D721Med (cell line): Measurements from ENCODE around the gene SOCS1.

ENCODE experiments used
- DNase-seq: peaks from one replicate; pipeline ENCODE4 v3.0.0; 2011; ENCODE audit warnings: low spot score; ENCODE audit not compliant: insufficient read length
- FAIRE-seq: peaks from 2 replicates; lab custom pipeline; 2011; peaks lifted over from hg19 to GRCh38; lab: Jason Lieb, UNC
- TF ChIP-seq, protein P1 (sequence below): IDR thresholded peaks from 2 replicates; pipeline ENCODE4 v1.5.1; 2012; ENCODE audit warnings: mild to moderate bottlenecking, control low read depth; ENCODE audit not compliant: insufficient read depth; ENCODE audit errors: missing control alignments

SOCS1 gene

DNA sequence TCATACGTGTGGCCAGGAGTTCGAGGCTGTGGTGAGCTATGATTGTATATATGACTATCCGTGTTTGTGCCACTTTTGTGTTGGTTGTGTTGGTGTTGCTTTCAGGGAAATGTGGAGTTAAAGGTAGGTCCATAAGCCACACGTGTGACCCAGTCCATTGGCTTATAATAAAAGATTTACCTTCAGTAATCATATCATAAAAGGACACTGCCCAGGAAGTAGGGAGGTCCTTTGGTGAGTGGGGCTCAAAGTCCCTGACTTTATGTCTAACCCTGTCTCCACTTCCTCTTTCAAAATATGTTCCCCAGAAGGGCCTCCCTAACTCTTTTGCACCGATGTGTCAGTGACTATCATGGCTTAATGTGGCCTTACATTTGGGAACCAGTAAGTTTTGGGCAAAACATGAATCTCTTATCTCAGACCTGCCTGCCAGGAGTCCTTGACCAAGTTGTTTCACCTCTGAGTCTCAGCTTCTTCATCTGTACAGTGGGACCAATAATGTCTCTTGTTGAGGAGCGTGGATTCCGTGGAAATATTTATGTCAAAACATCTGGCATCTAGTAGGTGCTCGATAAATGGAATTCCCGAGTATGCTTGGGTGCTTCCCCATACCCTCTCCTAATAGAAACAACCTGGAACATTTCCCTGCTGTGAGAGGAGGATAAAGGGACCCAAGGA is 8.3 kb upstream of the SOCS1 start:
- TF ChIP-seq, protein P1, sequence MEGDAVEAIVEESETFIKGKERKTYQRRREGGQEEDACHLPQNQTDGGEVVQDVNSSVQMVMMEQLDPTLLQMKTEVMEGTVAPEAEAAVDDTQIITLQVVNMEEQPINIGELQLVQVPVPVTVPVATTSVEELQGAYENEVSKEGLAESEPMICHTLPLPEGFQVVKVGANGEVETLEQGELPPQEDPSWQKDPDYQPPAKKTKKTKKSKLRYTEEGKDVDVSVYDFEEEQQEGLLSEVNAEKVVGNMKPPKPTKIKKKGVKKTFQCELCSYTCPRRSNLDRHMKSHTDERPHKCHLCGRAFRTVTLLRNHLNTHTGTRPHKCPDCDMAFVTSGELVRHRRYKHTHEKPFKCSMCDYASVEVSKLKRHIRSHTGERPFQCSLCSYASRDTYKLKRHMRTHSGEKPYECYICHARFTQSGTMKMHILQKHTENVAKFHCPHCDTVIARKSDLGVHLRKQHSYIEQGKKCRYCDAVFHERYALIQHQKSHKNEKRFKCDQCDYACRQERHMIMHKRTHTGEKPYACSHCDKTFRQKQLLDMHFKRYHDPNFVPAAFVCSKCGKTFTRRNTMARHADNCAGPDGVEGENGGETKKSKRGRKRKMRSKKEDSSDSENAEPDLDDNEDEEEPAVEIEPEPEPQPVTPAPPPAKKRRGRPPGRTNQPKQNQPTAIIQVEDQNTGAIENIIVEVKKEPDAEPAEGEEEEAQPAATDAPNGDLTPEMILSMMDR: no peak
- DNase-seq (no peak), FAIRE-seq (no peak)

DNA sequence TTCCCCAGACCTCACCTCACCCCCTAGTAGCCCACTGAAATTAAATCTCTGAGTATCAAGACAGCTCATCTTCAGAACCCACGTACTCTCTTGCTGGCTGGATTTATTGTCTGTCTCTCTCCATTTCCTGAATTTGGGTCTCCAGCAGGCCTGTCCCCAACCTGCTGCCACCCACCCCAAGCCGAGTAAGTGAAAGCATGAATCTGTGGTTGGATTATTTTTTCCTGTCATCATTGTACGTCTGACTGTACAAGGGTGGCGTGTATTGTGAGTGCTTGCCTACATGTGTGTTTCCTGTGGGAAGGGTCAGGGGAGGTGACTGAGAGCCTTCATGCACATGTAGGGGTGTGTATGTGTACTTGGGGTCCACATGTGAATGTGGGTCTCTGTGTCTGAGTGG is 7.7 kb upstream of the SOCS1 start:
- DNase-seq: no peak
- no peak for FAIRE-seq
- TF ChIP-seq, protein P1: no peak

DNA sequence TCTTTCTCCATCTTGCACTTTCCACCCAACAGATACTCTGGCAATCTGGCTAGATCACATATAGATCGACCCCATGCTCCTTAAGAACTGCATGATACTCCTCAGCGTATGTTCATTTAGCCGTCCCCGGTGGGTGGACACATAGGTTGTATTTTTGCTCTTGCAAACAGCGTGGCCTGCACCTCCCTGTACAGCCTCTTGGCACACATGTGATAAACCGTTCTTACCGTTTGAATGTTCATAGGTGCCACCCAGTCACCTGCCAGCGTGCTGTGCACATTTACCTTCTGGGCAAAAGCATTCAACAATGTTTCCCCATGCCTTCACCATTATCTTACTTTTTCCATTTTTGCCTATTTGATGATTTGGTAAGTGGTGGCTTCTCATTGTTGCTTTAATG is 6.9 kb upstream of the SOCS1 start:
- DNase-seq: no peak
- TF ChIP-seq, protein P1: no peak
- FAIRE-seq: no peak

DNA sequence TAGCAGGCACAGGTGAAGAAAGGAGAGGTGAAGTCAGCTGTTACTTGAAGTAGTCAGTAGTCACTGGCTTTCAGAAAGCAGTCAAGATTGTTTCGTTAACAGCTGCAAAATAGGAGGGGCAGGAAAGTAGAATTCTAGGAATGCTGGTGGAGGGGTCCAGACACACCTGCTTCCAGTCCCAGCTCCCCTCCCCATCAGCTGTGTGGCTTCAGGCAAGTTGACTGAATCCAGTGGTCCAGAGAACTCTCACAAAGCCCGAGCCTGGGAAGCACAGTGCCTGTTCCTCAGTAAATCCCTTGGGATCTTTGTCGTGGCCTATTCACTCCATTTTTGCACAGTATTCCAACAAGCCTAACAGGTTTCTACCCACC is 4.6 kb upstream of the SOCS1 start:
- FAIRE-seq (no peak), DNase-seq (no peak)
- TF ChIP-seq, protein P1: no peak

DNA sequence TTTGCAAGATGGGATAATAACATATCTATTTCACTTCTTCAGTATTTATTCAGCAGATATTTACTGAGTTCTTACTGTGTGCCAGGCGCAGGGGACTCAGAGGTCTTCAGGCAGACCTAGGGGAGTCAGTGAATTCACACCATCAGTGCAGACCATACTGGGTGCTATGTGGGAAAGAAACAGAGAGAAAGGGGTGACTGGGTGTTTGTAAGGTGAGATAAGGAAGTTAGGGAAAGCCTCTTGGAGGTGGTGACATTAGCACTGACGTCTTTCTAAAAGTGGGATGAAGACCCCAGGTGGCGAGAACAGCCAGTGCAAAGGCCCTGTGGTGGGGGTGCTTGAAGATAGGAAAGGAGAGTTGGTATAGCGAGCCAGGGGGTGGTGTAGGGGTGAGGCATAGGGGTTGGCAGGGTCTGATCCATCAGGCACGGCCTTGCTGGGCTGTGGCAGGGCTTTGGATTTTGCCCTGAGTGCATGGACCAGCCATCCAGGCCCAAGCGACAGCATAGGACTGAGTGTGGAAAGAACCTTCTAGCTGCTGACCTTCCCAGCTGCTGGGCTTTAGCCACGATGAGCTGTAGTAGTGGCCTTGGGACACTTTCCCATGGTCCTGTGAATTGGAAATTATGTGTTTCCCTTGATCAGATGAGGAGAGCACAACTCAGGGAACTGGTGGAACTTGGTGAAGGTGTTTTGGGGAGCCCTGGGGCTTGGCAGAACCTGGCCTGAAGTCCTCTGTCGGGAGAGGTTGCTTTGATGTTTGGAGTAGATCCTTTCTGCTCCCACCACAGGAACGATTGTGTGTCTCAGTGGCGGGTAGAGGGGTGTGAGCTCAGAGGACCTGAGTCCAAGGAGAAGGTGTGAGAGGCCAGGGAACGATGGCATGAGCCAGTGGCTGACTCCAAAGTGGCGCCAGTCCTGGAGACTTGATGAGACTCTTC is 3.9 kb upstream of the SOCS1 start:
- TF ChIP-seq, protein P1: no peak
- no peak for DNase-seq
- no peak for FAIRE-seq

DNA sequence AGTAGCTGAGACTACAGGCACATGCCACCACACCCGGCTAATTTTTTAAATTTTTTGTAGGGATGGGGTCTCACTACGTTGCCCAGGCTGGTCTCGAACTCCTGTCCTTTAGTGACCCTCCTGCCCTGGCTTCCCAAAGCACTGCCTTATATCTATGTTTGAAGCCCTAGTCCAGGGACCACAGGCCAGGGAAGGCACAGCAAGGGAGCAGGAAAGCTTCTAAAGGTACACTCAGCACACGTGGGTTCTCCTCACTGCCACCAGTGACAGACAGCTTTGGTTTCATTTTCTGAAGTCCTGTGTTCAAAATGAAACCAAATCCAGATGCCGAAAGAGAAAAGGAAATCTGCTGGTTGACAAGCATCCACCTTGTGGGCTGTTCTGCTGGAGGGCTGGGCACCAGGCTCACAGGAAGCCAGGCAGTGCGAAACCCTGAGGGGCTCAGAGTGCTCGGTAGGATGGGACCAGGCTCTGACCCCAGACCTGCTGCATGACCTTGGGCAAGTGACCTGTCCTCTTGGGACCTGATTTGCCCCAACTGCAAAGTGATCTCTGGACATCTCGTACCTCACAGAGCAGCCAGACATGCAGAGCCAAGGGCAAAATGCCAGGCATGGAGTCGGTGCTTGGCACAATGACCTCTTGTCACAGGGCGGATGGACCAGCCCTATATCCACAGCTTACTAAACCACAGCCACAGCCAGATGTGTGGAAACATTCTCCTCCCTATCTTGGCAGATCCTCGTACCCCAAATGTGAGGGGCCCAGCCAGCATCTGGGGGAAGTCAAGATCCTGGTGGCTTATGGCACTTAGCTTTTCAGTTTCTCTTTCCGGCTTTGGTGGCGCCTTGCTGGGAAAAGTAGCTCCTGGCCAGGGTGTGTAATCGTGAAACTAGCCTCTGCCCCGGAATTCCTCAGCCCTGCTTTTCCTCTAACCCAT is 2.8 kb upstream of the SOCS1 start:
- FAIRE-seq: no peak
- no peak for DNase-seq
- TF ChIP-seq, protein P1: no peak
